Heart left ventricle (tissue), 16 donors: ENCODE results near the gene LMO4. TPM values are rescaled to one million over a fixed set of nuclear protein-coding genes. Genes with fewer than 3 reads are reported as not detected.

Source experiments
- ATAC-seq, 4 donors: fragments of 200-7000 bp; cut with Tn5 transposase; one replicate each; pipeline ENCODE4 v1.9.1; 2020 to 2022; ENCODE audit warnings: moderate library complexity in 4 of 4, mild to moderate bottlenecking in 3 of 4, moderate number of reproducible peaks in 1 of 4
- DNase-seq, 5 donors: peaks; one replicate each; pipeline ENCODE4 v3.0.0-alpha.2; 2020
- H3K27ac ChIP-seq, 12 donors: fragments of 200-600 bp; sonication (generic) in 4 of 12; one replicate each; pipeline versions ENCODE4 v1.5.0 to v1.8.0; 2016 to 2022; ENCODE audit warnings: mild to moderate bottlenecking in 2 of 12
- H3K27me3 ChIP-seq, 9 donors: fragments of 200-600 bp; sonication (generic) in 2 of 9; one replicate each; pipeline versions ENCODE4 v1.5.1 to v1.8.0; 2016 to 2022; ENCODE audit warnings: mild to moderate bottlenecking in 3 of 9
- H3K36me3 ChIP-seq, 9 donors: fragments of 200-600 bp; sonication (generic) in 2 of 9; one replicate each; pipeline versions ENCODE4 v1.5.0 to v1.8.0; 2018 to 2022; ENCODE audit warnings: mild to moderate bottlenecking in 2 of 9
- H3K4me1 ChIP-seq, 12 donors: fragments of 200-600 bp; sonication (generic) in 4 of 12; one replicate each; pipeline versions ENCODE4 v1.5.0 to v1.8.0; 2016 to 2022; ENCODE audit warnings: mild to moderate bottlenecking in 3 of 12
- H3K4me3 ChIP-seq, 12 donors: fragments of 200-600 bp; sonication (generic) in 4 of 12; one replicate each; pipeline versions ENCODE4 v1.5.0 to v1.8.0; 2017 to 2022; ENCODE audit warnings: mild to moderate bottlenecking in 9 of 12, moderate library complexity in 4 of 12
- H3K9me3 ChIP-seq, 12 donors: fragments of 200-600 bp; sonication (generic) in 4 of 12; one replicate each; pipeline versions ENCODE4 v1.5.0 to v1.8.0; 2016 to 2022; ENCODE audit warnings: mild to moderate bottlenecking in 1 of 12
- CTCF ChIP-seq, 12 donors: fragments of 200-600 bp; sonication (generic) in 4 of 12; IDR thresholded peaks; one replicate each; pipeline versions ENCODE4 v1.5.0 to v1.8.0; 2018 to 2022; ENCODE audit warnings: antibody characterized with exemption in 12 of 12, mild to moderate bottlenecking in 5 of 12
- POLR2A ChIP-seq, 2 donors: fragments of 450-650 bp; IDR thresholded peaks; one replicate each; pipeline ENCODE4 v1.6.1; 2017; ENCODE audit warnings: antibody characterized with exemption in 2 of 2, mild to moderate bottlenecking in 2 of 2, moderate library complexity in 2 of 2
- WGBS, 4 donors: extraction: QIAGEN DNeasy Blood & Tissue Kit in 2 of 4; methylation state at CpG; one replicate each; pipeline versions ENCODE4 v1.1.5 to v1.1.7; 2013 to 2018; 5-methylcytosine and 5-hydroxymethylcytosine counted together
- intact Hi-C, 10 donors: fragments of 100-400 bp; cut with DNase I; formaldehyde crosslinking; loops; one replicate each; pipeline versions ENCODE4 v1.11.1 to v1.14.2; 2022
- polyA plus RNA-seq, 2 donors: library from polyadenylated mRNA; stranded (reverse); fragments of 200-250 nt; gene quantifications; one replicate each; pipeline ENCODE4 v1.2.3, GENCODE V29; 2013
- total RNA-seq, 9 donors: library from RNA; depleted of rRNA in 2 of 9; stranded (reverse); fragments of >200 nt in 2 of 9; fragmentation: NEBNext Ultra II Directional in 3 of 9; extraction: Animal tissue kit (Norgen Biotek cat#: 25700) in 3 of 9; gene quantifications; one replicate each; pipeline versions ENCODE4 v1.1.0 to v1.2.4, GENCODE V29; 2016 to 2023
- donor health status: ischemic (EF 13 %, LVEDD 7.1; RV severe dilation, severe dysfunction).
- donor health status: healthy with polysubstance abuse.
- donor health status: DM: no; HTN: yes; CAD: no.
- donor health status: DM: no; HTN: no; CAD: no.
- donor health status: ischemic (EF 25% LVEDD 6.9; RV normal size, moderate dysfunction).
- donor health status: ischemic (EF 25% LVEDD 5.7; RV mildly dilated, moderate dysfunction).
- donor health status: healthy.
- donor health status: DM: yes; HTN: yes; CAD: no.
- donor health status: ischemic (EF 35%, LVEDD 5.7; RV mildly dilated, moderate dysfunction).
- donor health status: nonischemic (EF 11% LVEDD 7.7; RV severe dilation, severe dysfunction).
- donor health status: DM: yes; HTN: yes; CAD: no.
- donor health status: PGD.
- donor health status: ischemic (EF 29% LVEDD 5.4; RV normal size, mild dysfunction).
- donor health status: nonischemic (EF 23%, LVEDD 6.1; RV moderate dilation, normal function).

The LMO4 gene
- total and polyA plus RNA-seq, 11 donors = 23.3 to 60.7 (median 29.6) TPM

- H3K9me3 ChIP-seq = peaks cover 0 to 11% (median 0%) of the 10 kb centered on the region in 12 donors
- TF ChIP-seq POLR2A (IDR thresholded peaks at IDR 0.05) = no peak
- TF ChIP-seq CTCF (IDR thresholded peaks at IDR 0.05) = no peak
- WGBS, 4 donors = 71 to 83% (median 72%) methylated on average over 5 of the region's 5 CpGs
These were observed 41.9 kb downstream of the LMO4 start for GRCh38 chr1:87370544-87370943.

GRCh38 chr1:87379306-87379705 is 50.6 kb downstream of the LMO4 start:
- DNase-seq (no peak), ATAC-seq (no peak)
- peaks cover 0 to 43% (median 6%) of the 10 kb centered on the region in 12 donors for H3K9me3 ChIP-seq
- H3K27ac ChIP-seq = no peak overlapping the region
- H3K36me3 ChIP-seq = no peaks in the 10 kb centered on the region
- no peaks in the 10 kb centered on the region for H3K27me3 ChIP-seq
- intact Hi-C loops = no loop called here
- H3K4me3 ChIP-seq = no peak overlapping the region
- H3K4me1 ChIP-seq = no peaks in the 10 kb centered on the region
- TF ChIP-seq POLR2A (IDR thresholded peaks at IDR 0.05) (no peak), CTCF (IDR thresholded peaks at IDR 0.05) (no peak)

More at GRCh38 chr1:87370544-87370943, 41.9 kb downstream of the LMO4 start:
- no peaks in the 10 kb centered on the region for H3K27me3 ChIP-seq
- H3K36me3 ChIP-seq = no peaks in the 10 kb centered on the region
- ATAC-seq (no peak), DNase-seq (no peak)
- H3K27ac ChIP-seq = no peak overlapping the region
- intact Hi-C loops = no loop called here
- H3K4me1 ChIP-seq = peaks cover 0 to 21% (median 5%) of the 10 kb centered on the region in 12 donors
- H3K4me3 ChIP-seq = no peak overlapping the region

- intact Hi-C loops = no loop called here
- H3K36me3 ChIP-seq = no peaks in the 10 kb centered on the region
- H3K27ac ChIP-seq = no peak overlapping the region
- no peak overlapping the region for H3K4me3 ChIP-seq
- 83 to 93% (median 89%) methylated on average over 5 of the region's 5 CpGs for WGBS, 4 donors
- no peaks in the 10 kb centered on the region for H3K27me3 ChIP-seq
- H3K4me1 ChIP-seq = no peaks in the 10 kb centered on the region
- H3K9me3 ChIP-seq = peaks cover 0 to 7% (median 0%) of the 10 kb centered on the region in 12 donors
- ATAC-seq = no peak
- DNase-seq = no peak
- TF ChIP-seq CTCF (IDR thresholded peaks at IDR 0.05) (no peak), POLR2A (IDR thresholded peaks at IDR 0.05) (no peak)
These were observed 57.6 kb downstream of the LMO4 start for GRCh38 chr1:87386217-87386790.

GRCh38 chr1:87388411-87388810 is 59.7 kb downstream of the LMO4 start:
- H3K9me3 ChIP-seq = peaks cover 0 to 7% (median 0%) of the 10 kb centered on the region in 12 donors
- H3K27ac ChIP-seq = no peak overlapping the region
- H3K4me3 ChIP-seq = no peak overlapping the region
- peaks cover 0 to 8% (median 2%) of the 10 kb centered on the region in 12 donors for H3K4me1 ChIP-seq
- DNase-seq (no peak), ATAC-seq (no peak)
- intact Hi-C loops = no loop called here
- no peak for TF ChIP-seq CTCF (IDR thresholded peaks at IDR 0.05)
- TF ChIP-seq POLR2A (IDR thresholded peaks at IDR 0.05) = no peak
- no peaks in the 10 kb centered on the region for H3K36me3 ChIP-seq
- H3K27me3 ChIP-seq = no peaks in the 10 kb centered on the region
